GM18907 (cell line): ENCODE data around the gene SFXN5.

Experiments used
- ATAC-seq: cut with Tn5 transposase; IDR thresholded peaks from one replicate; pipeline ENCODE4 v1.9.1; 2021; ENCODE audit warnings: mild to moderate bottlenecking, moderate library complexity; ENCODE audit not compliant: unreplicated experiment

The SFXN5 gene

GRCh38 chr2:72945450-72946019 lies 126.0 kb downstream of the SFXN5 start:
- ATAC-seq: no peak

GRCh38 chr2:72944804-72945449 lies 126.6 kb downstream of the SFXN5 start:
- no peak for ATAC-seq

GRCh38 chr2:72943540-72944395 lies 127.7 kb downstream of the SFXN5 start:
- no peak for ATAC-seq

- ATAC-seq: no peak
Measured at GRCh38 chr2:72942881-72943418, 128.6 kb downstream of the SFXN5 start.

GRCh38 chr2:72942293-72942692 lies 129.2 kb downstream of the SFXN5 start:
- ATAC-seq: no peak

- no peak for ATAC-seq
Measured at GRCh38 chr2:72940786-72941185, 130.7 kb downstream of the SFXN5 start.

GRCh38 chr2:72940361-72940760 lies 131.2 kb downstream of the SFXN5 start:
- ATAC-seq: no peak

- no peak for ATAC-seq
Measured at GRCh38 chr2:72938455-72938854, 133.1 kb downstream of the SFXN5 start.

GRCh38 chr2:72937356-72937669 lies 134.2 kb downstream of the SFXN5 start:
- ATAC-seq: no peak

GRCh38 chr2:72936660-72937355 lies 134.7 kb downstream of the SFXN5 start:
- no peak for ATAC-seq

- no peak for ATAC-seq
Measured at GRCh38 chr2:72935611-72935957, 135.9 kb downstream of the SFXN5 start.

- ATAC-seq: peak; percentile 74
Measured at GRCh38 chr2:72934683-72935610, 136.6 kb downstream of the SFXN5 start.

- ATAC-seq: no peak
Measured at GRCh38 chr2:72933646-72934151, 137.8 kb downstream of the SFXN5 start.

- no peak for ATAC-seq
Measured at GRCh38 chr2:72933207-72933606, 138.3 kb downstream of the SFXN5 start.

GRCh38 chr2:72932805-72933204 lies 138.7 kb downstream of the SFXN5 start:
- no peak for ATAC-seq

- no peak for ATAC-seq
Measured at GRCh38 chr2:72932045-72932740, 139.3 kb downstream of the SFXN5 start.

GRCh38 chr2:72931280-72931910 lies 140.1 kb downstream of the SFXN5 start:
- ATAC-seq: no peak

- no peak for ATAC-seq
Measured at GRCh38 chr2:72929010-72929409, 142.5 kb downstream of the SFXN5 start.
